Stimulated activated naive CD8-positive, alpha-beta T cell treated with anti-CD3 and anti-CD28 coated beads, Interleukin-15, Interleukin-2, amounts not matched to agents 100 ng/mL and 50 ng/mL, for 24 hours (primary cell): ENCODE measurements around the gene TTC13.
A peak's percentile ranks its signal among the peaks of the same experiment; 100 is the strongest.
"Not testable (repeated sequence)": the region's sequence is repeated elsewhere in the genome, so short reads cannot be mapped to it uniquely, and the experiment has no call there.

Experiments
- H3K27ac Mint-ChIP-seq: one replicate; pipeline ENCODE4 v1.8.0; 2021; ENCODE audit warnings: mild to moderate bottlenecking, mixed read lengths
- H3K27me3 Mint-ChIP-seq: one replicate; pipeline ENCODE4 v1.8.0; 2021; ENCODE audit warnings: mixed read lengths
- H3K36me3 Mint-ChIP-seq: one replicate; pipeline ENCODE4 v1.8.0; 2021; ENCODE audit warnings: low read depth, mixed read lengths
- H3K4me1 Mint-ChIP-seq: one replicate; pipeline ENCODE4 v1.8.0; 2021; ENCODE audit warnings: low read depth, mixed read lengths
- H3K4me3 Mint-ChIP-seq: one replicate; pipeline ENCODE4 v1.8.0; 2021; ENCODE audit warnings: mild to moderate bottlenecking, mixed read lengths
- H3K9me3 Mint-ChIP-seq: one replicate; pipeline ENCODE4 v1.8.0; 2021; ENCODE audit warnings: mixed read lengths

Gene TTC13

DNA sequence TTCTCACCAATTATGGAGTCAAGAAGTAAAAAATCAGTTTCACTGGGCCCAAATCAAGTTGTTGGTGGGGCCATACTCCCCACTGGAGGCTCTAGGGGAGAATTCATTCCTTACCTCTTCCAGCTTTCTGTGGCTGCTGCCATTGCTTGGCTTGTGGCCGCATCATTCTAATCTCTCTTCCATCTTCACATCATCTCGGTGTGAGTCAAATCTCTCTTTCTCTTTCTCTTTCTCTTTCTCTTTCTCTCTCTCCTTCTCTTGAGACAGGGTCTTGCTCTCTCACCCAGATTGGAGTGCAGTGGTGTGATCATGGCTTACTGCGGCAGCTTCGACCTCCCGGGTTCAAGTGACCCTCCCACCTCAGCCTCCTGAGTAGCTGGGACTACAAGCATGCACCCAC, 33.3 kb upstream of the TTC13 start:
- H3K4me3 Mint-ChIP-seq: no peak overlapping the region
- no peak overlapping the region for H3K27ac Mint-ChIP-seq
- no peaks in the 10 kb centered on the region for H3K36me3 Mint-ChIP-seq
- H3K9me3 Mint-ChIP-seq: no peaks in the 10 kb centered on the region
- H3K27me3 Mint-ChIP-seq: no peaks in the 10 kb centered on the region
- H3K4me1 Mint-ChIP-seq: no peaks in the 10 kb centered on the region

GRCh38 chr1:231011360-231011759, 32.7 kb upstream of the TTC13 start:
- Mint-ChIP-seq H3K4me3 (no peak overlapping the region), H3K27ac (no peak overlapping the region), H3K36me3 (peaks cover 4% of the 10 kb centered on the region), H3K27me3 (no peaks in the 10 kb centered on the region), H3K4me1 (no peaks in the 10 kb centered on the region), H3K9me3 (no peaks in the 10 kb centered on the region)

GRCh38 chr1:231007535-231007934, 28.9 kb upstream of the TTC13 start:
- Mint-ChIP-seq H3K36me3 (peaks cover 31% of the 10 kb centered on the region), H3K9me3 (peaks cover 23% of the 10 kb centered on the region)
- not testable (repeated sequence) for H3K27ac Mint-ChIP-seq, H3K4me1 Mint-ChIP-seq, H3K4me3 Mint-ChIP-seq, H3K27me3 Mint-ChIP-seq

GRCh38 chr1:231001892-231002291, 23.2 kb upstream of the TTC13 start:
- Mint-ChIP-seq H3K4me1 (no peaks in the 10 kb centered on the region), H3K9me3 (peaks cover 23% of the 10 kb centered on the region), H3K27me3 (no peaks in the 10 kb centered on the region), H3K36me3 (peaks cover 40% of the 10 kb centered on the region), H3K27ac (no peak overlapping the region), H3K4me3 (no peak overlapping the region)

GRCh38 chr1:231000639-231001038, 22.0 kb upstream of the TTC13 start:
- Mint-ChIP-seq H3K4me3 (no peak overlapping the region), H3K9me3 (peaks cover 20% of the 10 kb centered on the region), H3K4me1 (no peaks in the 10 kb centered on the region), H3K27ac (no peak overlapping the region), H3K27me3 (no peaks in the 10 kb centered on the region), H3K36me3 (peaks cover 39% of the 10 kb centered on the region)

DNA sequence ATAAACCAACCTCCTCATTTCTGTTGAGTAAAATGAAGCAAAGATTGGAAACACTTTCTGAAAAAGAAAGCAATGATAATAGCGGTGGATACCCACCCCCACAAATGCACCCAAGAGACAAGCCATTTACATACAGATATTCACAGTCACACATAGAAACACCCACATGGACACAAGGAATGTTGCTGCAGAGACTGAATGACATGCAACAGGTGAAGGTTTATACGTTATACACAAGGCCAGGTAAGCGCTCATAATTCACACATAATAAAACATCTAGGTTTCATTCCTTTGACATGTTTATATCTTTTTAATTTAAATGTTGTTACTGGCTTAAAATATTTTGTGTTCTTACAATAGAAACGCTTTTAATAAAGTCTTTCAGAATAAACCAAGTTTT, 21.5 kb upstream of the TTC13 start:
- Mint-ChIP-seq H3K27ac (no peak overlapping the region), H3K27me3 (no peaks in the 10 kb centered on the region), H3K4me1 (no peaks in the 10 kb centered on the region), H3K36me3 (peaks cover 41% of the 10 kb centered on the region), H3K9me3 (peaks cover 16% of the 10 kb centered on the region), H3K4me3 (no peak overlapping the region)

- Mint-ChIP-seq H3K36me3 (peaks cover 35% of the 10 kb centered on the region), H3K27ac (no peak overlapping the region), H3K27me3 (no peaks in the 10 kb centered on the region), H3K4me1 (no peaks in the 10 kb centered on the region), H3K9me3 (no peaks in the 10 kb centered on the region), H3K4me3 (no peak overlapping the region)
Measured at GRCh38 chr1:230994860-230995259, 16.2 kb upstream of the TTC13 start.

GRCh38 chr1:230992100-230992774, 13.6 kb upstream of the TTC13 start:
- no peak overlapping the region for H3K4me3 Mint-ChIP-seq
- no peaks in the 10 kb centered on the region for H3K9me3 Mint-ChIP-seq
- no peak overlapping the region for H3K27ac Mint-ChIP-seq
- H3K36me3 Mint-ChIP-seq: peaks cover 41% of the 10 kb centered on the region
- no peaks in the 10 kb centered on the region for H3K4me1 Mint-ChIP-seq
- H3K27me3 Mint-ChIP-seq: no peaks in the 10 kb centered on the region

DNA sequence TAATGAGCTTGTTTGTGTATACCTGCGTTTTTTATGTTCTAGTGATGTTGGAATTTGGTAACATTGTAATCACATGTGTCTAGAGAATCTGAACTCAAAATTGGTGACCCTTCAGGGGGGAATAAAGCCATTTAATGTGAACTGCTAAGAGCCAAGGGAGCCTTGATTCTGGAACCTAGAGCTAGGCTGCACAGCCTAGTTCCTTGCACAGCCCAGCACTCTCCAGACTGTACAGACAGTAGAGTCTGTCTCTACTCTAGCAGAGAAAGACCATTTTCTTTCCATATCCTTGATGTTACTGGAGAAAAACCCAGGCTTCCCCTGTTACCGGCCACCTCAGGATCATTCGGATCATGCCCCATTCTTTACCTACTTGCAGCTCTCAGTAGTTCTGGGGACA, 8.8 kb upstream of the TTC13 start:
- H3K4me1 Mint-ChIP-seq: peaks cover 12% of the 10 kb centered on the region
- no peaks in the 10 kb centered on the region for H3K9me3 Mint-ChIP-seq
- peaks cover 51% of the 10 kb centered on the region for H3K36me3 Mint-ChIP-seq
- H3K4me3 Mint-ChIP-seq: no peak overlapping the region
- H3K27ac Mint-ChIP-seq: no peak overlapping the region
- H3K27me3 Mint-ChIP-seq: no peaks in the 10 kb centered on the region

DNA sequence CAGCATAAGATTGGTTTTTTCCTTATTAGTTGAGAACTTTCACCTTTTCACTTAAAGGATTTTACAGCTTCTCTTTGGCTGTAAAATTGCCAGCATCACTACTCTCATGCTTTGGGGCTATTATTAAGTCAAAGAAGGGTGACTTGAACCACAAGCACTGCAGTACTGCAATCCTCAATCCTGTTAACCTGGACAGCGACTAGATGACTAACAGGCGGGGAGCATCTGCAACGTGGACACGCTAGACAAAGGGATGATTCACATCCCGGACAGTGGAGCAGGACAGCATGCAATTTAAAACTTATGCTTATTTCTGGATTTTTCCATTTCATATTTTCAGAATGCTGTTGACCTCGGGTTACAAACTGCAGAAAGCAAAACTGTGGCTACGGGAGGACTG, 8.3 kb upstream of the TTC13 start:
- peaks cover 12% of the 10 kb centered on the region for H3K4me1 Mint-ChIP-seq
- peaks cover 47% of the 10 kb centered on the region for H3K36me3 Mint-ChIP-seq
- H3K27me3 Mint-ChIP-seq: no peaks in the 10 kb centered on the region
- H3K27ac Mint-ChIP-seq: no peak overlapping the region
- no peaks in the 10 kb centered on the region for H3K9me3 Mint-ChIP-seq
- no peak overlapping the region for H3K4me3 Mint-ChIP-seq

GRCh38 chr1:230985711-230986110, 7.0 kb upstream of the TTC13 start:
- H3K9me3 Mint-ChIP-seq: no peaks in the 10 kb centered on the region
- peaks cover 12% of the 10 kb centered on the region for H3K4me1 Mint-ChIP-seq

DNA sequence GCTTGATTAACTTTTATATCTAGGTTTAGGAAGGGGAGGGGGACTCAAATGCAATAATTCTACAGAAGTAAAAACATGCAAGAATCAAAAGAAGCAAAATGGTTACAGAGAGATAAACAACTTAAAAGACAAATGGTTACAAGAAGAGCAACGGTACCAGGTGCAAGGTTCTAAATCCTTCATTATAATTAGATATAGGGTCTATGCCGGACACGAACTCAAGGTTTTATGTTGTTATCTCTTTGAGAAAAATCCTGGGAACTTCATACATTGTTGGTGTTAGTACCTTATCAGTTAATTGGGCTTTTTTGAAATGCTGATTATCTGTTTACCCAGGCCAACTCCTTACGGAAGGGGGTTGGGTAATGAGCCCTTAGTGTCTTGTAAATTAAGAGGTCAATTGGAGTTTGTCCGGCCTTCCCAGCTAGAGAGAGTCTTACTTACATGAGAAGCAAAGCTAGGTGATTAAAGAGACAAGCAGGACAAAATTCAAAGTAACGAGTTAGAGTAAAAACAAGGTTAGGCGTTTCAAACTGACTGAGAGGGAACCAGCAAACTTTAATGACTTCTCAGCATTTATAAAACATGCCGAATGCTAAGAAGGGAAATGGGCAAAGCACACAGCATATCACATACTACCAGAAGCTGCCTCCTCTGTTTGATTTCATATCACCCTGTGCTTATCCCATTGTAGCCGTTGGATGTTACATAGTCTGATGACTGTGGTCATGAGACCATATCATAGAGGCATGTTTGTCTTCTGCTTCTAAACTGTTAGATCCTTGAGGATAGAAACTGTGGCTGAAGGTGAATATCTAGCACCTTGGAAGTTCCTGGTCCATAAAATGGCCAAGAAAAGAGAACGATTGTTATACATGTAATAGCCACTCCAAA, 6.2 kb upstream of the TTC13 start:
- not testable (repeated sequence) for H3K4me3 Mint-ChIP-seq, H3K9me3 Mint-ChIP-seq, H3K27me3 Mint-ChIP-seq, H3K27ac Mint-ChIP-seq
- H3K36me3 Mint-ChIP-seq: peaks cover 33% of the 10 kb centered on the region
- peaks cover 12% of the 10 kb centered on the region for H3K4me1 Mint-ChIP-seq

More at GRCh38 chr1:230985711-230986110, 7.0 kb upstream of the TTC13 start:
- H3K27me3 Mint-ChIP-seq: no peaks in the 10 kb centered on the region
- no peak overlapping the region for H3K4me3 Mint-ChIP-seq
- H3K27ac Mint-ChIP-seq: no peak overlapping the region
- peaks cover 37% of the 10 kb centered on the region for H3K36me3 Mint-ChIP-seq

DNA sequence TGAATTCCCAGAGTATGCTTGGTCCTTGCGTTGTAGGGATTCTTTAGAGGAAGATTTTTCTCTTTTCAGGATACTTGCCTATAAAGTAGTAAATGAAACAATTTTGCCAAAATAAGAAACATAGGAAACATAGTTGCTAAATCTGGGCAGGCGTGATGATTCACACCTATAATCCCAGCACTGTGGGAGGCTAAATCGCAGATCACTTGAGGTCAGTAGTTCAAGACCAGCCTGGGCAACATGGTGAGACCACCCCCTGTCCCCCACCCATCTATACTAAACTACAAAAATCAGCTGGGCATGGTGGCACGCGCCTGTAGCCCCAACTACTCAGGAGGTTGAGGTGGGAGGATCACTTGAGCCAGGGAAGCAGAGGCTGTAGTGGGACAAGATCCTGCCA, 5.2 kb upstream of the TTC13 start:
- peak overlapping the region; percentile 6 for H3K27ac Mint-ChIP-seq
- H3K9me3 Mint-ChIP-seq: no peaks in the 10 kb centered on the region
- peaks cover 12% of the 10 kb centered on the region for H3K4me1 Mint-ChIP-seq
- peaks cover 30% of the 10 kb centered on the region for H3K36me3 Mint-ChIP-seq
- H3K4me3 Mint-ChIP-seq: no peak overlapping the region
- H3K27me3 Mint-ChIP-seq: no peaks in the 10 kb centered on the region

DNA sequence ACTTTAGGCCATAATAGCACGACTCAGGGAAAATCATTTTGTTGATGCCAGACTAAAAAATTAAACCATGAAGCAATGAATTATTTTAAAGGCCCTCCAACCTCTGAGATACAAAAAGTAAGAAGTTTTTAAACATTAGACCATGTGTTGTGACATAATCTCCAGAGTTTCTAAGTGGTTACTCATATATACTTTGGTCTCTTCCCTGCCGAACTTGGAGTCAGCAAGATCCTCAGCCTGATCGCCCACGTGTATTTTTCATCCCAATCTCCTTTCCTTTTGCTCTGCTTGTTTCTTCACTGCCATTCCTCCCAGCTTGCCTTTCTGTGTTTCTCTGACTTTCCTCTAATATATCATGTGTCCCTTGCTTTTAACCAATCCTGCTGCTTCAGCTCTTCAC, 4.0 kb upstream of the TTC13 start:
- peaks cover 26% of the 10 kb centered on the region for H3K36me3 Mint-ChIP-seq

DNA sequence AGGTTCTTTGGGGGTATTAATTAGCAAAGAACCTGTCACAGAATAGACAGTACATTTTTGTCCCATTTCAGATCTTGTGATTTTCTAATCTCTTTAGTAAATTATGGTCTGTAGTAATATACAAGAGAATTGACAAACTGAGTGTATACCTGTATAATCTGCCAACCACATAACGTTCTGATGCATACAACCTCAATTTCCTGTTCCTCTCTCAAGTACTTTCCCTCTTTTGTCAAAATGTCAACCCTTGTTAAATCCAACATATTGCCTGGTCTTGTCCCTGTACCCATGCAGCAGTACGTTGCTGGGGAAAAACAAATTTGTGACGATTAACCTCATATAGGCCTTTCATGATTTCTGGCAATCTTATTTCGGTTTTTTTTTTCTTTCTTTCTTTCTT, 1.3 kb upstream of the TTC13 start:
- Mint-ChIP-seq H3K4me3 (no peak overlapping the region), H3K9me3 (no peaks in the 10 kb centered on the region), H3K4me1 (peaks cover 26% of the 10 kb centered on the region), H3K27me3 (no peaks in the 10 kb centered on the region), H3K27ac (peak overlapping the region; percentile 94), H3K36me3 (peaks cover 15% of the 10 kb centered on the region)

More for the DNA sequence above, 4.0 kb upstream of the TTC13 start:
- Mint-ChIP-seq H3K27ac (no peak overlapping the region), H3K27me3 (no peaks in the 10 kb centered on the region), H3K9me3 (no peaks in the 10 kb centered on the region), H3K4me3 (no peak overlapping the region), H3K4me1 (peaks cover 12% of the 10 kb centered on the region)
